ENCODE data around the gene PPP3CA. TPM values are rescaled to one million over a fixed set of nuclear protein-coding genes. Genes with fewer than 3 reads are reported as not detected.
A peak's percentile ranks its signal among the peaks of the same experiment; 100 is the strongest.

The PPP3CA gene
- total RNA-seq, 1 experiment from 2014 or later, result 31.0 TPM

- no peaks in the 10 kb centered on the region for H3K27me3 ChIP-seq (ENCODE audit: control insufficient read depth, insufficient read depth, low read length)
- no peaks in the 10 kb centered on the region for H3K9me3 ChIP-seq (ENCODE audit: control insufficient read depth, insufficient read depth, low read depth, low read length)
- peak overlapping the region; percentile 65 for H3K27ac ChIP-seq (ENCODE audit: low read length)
- POLR2A ChIA-PET, result no interaction called here
- ATAC-seq, result no peak
- in situ Hi-C loops (cut with HindIII; ENCODE audit: low pct_unique_long_range_greater_than_20kb, low sequenced_read_pairs), result no loop called here
- intact Hi-C loops (cut with micrococcal nuclease; ENCODE audit: unreplicated experiment), result loop anchor here (5.0 kb wide), 1 partner anchor 158 kb away; no protein-coding TSS in a partner anchor
- no TSS peak for BruUV-seq (replicated peaks)
- H3K36me3 ChIP-seq (ENCODE audit: control insufficient read depth, insufficient read depth, low read length), result no peaks in the 10 kb centered on the region; the same call in 1 of the 2 replicates
- peak overlapping the region; percentile 72 to 78 for H3K4me3 ChIP-seq (ENCODE audit: low read depth in 2 of 2, low read length in 2 of 2)
- DNase-seq (ENCODE audit: low read depth, low spot score), result no peak
- peaks cover 14% of the 10 kb centered on the region for H3K4me1 ChIP-seq (ENCODE audit: control insufficient read depth, insufficient read depth, low read length)
- CTCF ChIA-PET, result no interaction called here
- TF ChIP-seq TCF7L2 (IDR thresholded peaks at IDR 0.05; ENCODE audit: low read depth, low read length), result no peak
- TF ChIP-seq SIN3A (IDR thresholded peaks at IDR 0.05; ENCODE audit: borderline replicate concordance, insufficient read depth, low read depth, low read length), result no peak
- TF ChIP-seq, protein P1, sequence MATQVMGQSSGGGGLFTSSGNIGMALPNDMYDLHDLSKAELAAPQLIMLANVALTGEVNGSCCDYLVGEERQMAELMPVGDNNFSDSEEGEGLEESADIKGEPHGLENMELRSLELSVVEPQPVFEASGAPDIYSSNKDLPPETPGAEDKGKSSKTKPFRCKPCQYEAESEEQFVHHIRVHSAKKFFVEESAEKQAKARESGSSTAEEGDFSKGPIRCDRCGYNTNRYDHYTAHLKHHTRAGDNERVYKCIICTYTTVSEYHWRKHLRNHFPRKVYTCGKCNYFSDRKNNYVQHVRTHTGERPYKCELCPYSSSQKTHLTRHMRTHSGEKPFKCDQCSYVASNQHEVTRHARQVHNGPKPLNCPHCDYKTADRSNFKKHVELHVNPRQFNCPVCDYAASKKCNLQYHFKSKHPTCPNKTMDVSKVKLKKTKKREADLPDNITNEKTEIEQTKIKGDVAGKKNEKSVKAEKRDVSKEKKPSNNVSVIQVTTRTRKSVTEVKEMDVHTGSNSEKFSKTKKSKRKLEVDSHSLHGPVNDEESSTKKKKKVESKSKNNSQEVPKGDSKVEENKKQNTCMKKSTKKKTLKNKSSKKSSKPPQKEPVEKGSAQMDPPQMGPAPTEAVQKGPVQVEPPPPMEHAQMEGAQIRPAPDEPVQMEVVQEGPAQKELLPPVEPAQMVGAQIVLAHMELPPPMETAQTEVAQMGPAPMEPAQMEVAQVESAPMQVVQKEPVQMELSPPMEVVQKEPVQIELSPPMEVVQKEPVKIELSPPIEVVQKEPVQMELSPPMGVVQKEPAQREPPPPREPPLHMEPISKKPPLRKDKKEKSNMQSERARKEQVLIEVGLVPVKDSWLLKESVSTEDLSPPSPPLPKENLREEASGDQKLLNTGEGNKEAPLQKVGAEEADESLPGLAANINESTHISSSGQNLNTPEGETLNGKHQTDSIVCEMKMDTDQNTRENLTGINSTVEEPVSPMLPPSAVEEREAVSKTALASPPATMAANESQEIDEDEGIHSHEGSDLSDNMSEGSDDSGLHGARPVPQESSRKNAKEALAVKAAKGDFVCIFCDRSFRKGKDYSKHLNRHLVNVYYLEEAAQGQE (IDR thresholded peaks at IDR 0.05; ENCODE audit: insufficient read depth in 1 of 2, low read depth in 2 of 2, low read length in 1 of 2), result no peak
- TF ChIP-seq POLR2AphosphoS5 (IDR thresholded peaks at IDR 0.05; ENCODE audit: low read depth, low read length), result no peak
- TF ChIP-seq, protein P2, sequence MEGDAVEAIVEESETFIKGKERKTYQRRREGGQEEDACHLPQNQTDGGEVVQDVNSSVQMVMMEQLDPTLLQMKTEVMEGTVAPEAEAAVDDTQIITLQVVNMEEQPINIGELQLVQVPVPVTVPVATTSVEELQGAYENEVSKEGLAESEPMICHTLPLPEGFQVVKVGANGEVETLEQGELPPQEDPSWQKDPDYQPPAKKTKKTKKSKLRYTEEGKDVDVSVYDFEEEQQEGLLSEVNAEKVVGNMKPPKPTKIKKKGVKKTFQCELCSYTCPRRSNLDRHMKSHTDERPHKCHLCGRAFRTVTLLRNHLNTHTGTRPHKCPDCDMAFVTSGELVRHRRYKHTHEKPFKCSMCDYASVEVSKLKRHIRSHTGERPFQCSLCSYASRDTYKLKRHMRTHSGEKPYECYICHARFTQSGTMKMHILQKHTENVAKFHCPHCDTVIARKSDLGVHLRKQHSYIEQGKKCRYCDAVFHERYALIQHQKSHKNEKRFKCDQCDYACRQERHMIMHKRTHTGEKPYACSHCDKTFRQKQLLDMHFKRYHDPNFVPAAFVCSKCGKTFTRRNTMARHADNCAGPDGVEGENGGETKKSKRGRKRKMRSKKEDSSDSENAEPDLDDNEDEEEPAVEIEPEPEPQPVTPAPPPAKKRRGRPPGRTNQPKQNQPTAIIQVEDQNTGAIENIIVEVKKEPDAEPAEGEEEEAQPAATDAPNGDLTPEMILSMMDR (IDR thresholded peaks at IDR 0.05), result no peak
These were observed 2.1 kb downstream of the PPP3CA start for GRCh38 chr4:101345271-101345595.

- ATAC-seq (no peak), DNase-seq (ENCODE audit: low read depth, low spot score) (no peak)
- no TSS peak for BruUV-seq (replicated peaks)
- Histone ChIP-seq H3K27ac (ENCODE audit: low read length) (no peak overlapping the region), H3K27me3 (ENCODE audit: control insufficient read depth, insufficient read depth, low read length) (no peaks in the 10 kb centered on the region), H3K4me1 (ENCODE audit: control insufficient read depth, insufficient read depth, low read length) (peaks cover 3% of the 10 kb centered on the region; the same call in 1 of the 2 replicates), H3K4me3 (ENCODE audit: low read depth in 2 of 2, low read length in 2 of 2) (no peak overlapping the region), H3K36me3 (ENCODE audit: control insufficient read depth, insufficient read depth, low read length) (no peaks in the 10 kb centered on the region), H3K9me3 (ENCODE audit: control insufficient read depth, insufficient read depth, low read depth, low read length) (no peaks in the 10 kb centered on the region)
- intact Hi-C loops (cut with micrococcal nuclease; ENCODE audit: unreplicated experiment), result no loop called here
- in situ Hi-C loops (cut with HindIII; ENCODE audit: low pct_unique_long_range_greater_than_20kb, low sequenced_read_pairs), result no loop called here
- ChIA-PET CTCF (no interaction called here), POLR2A (no interaction called here)
- TF ChIP-seq, protein P1 (IDR thresholded peaks at IDR 0.05; ENCODE audit: insufficient read depth in 1 of 2, low read depth in 2 of 2, low read length in 1 of 2), result no peak
- TF ChIP-seq POLR2AphosphoS5 (IDR thresholded peaks at IDR 0.05; ENCODE audit: low read depth, low read length), result no peak
- TF ChIP-seq, protein P2 (IDR thresholded peaks at IDR 0.05), result no peak
- TF ChIP-seq SIN3A (IDR thresholded peaks at IDR 0.05; ENCODE audit: borderline replicate concordance, insufficient read depth, low read depth, low read length), result no peak
These were observed 8.0 kb downstream of the PPP3CA start for GRCh38 chr4:101339332-101339731.
